H1 (cell line): ENCODE results near the gene NPY4R2. TPM values are rescaled to one million over a fixed set of nuclear protein-coding genes. Genes with fewer than 3 reads are reported as not detected.
"Not testable (repeated sequence)": the region's sequence is repeated elsewhere in the genome, so short reads cannot be mapped to it uniquely, and the experiment has no call there.

Experiments
- CTCF ChIA-PET: fragments of 300-600 bp; sonication (Branson Sonifier 250); formaldehyde crosslinking; loops from one replicate; lab custom pipeline; 2021; ENCODE audit not compliant: partially characterized antibody; lab: Charles Lee
- POLR2A ChIA-PET: fragments of 300-600 bp; sonication (Branson Sonifier 250); formaldehyde crosslinking; loops from one replicate; lab custom pipeline; 2021; ENCODE audit warnings: inconsistent platforms; ENCODE audit not compliant: partially characterized antibody; lab: Charles Lee
- DNase-seq, 2 experiments: peaks; one replicate each; pipeline versions ENCODE4 v3.0.0 to v3.0.0-alpha.2; 2010 to 2022; ENCODE audit warnings: low spot score in 2 of 2, low read depth in 1 of 2, mixed read lengths in 1 of 2
- FAIRE-seq: peaks from 2 replicates; lab custom pipeline; 2011; peaks lifted over from hg19 to GRCh38; lab: Jason Lieb, UNC
- H2AFZ ChIP-seq: 2 replicates; pipeline ENCODE4 v1.8.1; 2012; ENCODE audit warnings: low read length, inconsistent platforms
- H2AK5ac ChIP-seq: 2 replicates; pipeline ENCODE4 v1.6.1; 2013; ENCODE audit warnings: low read depth, low read length
- H2BK120ac ChIP-seq: replicated peaks from 2 replicates; pipeline ENCODE3; 2013; ENCODE audit warnings: low read depth, low read length, inconsistent platforms
- H2BK12ac ChIP-seq: 2 replicates; pipeline ENCODE4 v1.6.1; 2013; ENCODE audit warnings: low read depth, low read length
- H2BK15ac ChIP-seq: 2 replicates; pipeline ENCODE4 v1.6.1; 2013; ENCODE audit warnings: low read length
- H2BK20ac ChIP-seq: 2 replicates; pipeline ENCODE4 v1.6.1; 2013; ENCODE audit warnings: low read length
- H2BK5ac ChIP-seq: 2 replicates; pipeline ENCODE4 v1.6.1; 2013; ENCODE audit warnings: low read depth, low read length
- H3K14ac ChIP-seq: 2 replicates; pipeline ENCODE4 v1.6.1; 2013; ENCODE audit warnings: inconsistent platforms; ENCODE audit not compliant: insufficient read length
- H3K18ac ChIP-seq: 2 replicates; pipeline ENCODE4 v1.6.1; 2013; ENCODE audit warnings: low read length; ENCODE audit errors: extremely low read depth
- H3K23ac ChIP-seq: 2 replicates; pipeline ENCODE4 v1.6.1; 2013; ENCODE audit warnings: inconsistent platforms; ENCODE audit not compliant: insufficient read length
- H3K23me2 ChIP-seq: 2 replicates; pipeline ENCODE4 v1.6.1; 2013; ENCODE audit warnings: low read depth, low read length
- H3K27ac ChIP-seq: 2 replicates; pipeline ENCODE4 v1.6.1; 2011; ENCODE audit warnings: low read depth, low read length, inconsistent platforms
- H3K27me3 ChIP-seq, 4 experiments: replicated peaks in 1 of 4; 1 replicate in 1 of 4; 2 replicates in 3 of 4; pipeline versions ENCODE4 v1.6.1 to v1.8.1; 2011 to 2013; ENCODE audit warnings: low read length in 3 of 4, mild to moderate bottlenecking in 3 of 4, inconsistent platforms in 2 of 4, mixed read lengths in 2 of 4, moderate library complexity in 1 of 4; ENCODE audit not compliant: control insufficient read depth in 3 of 4, insufficient read depth in 3 of 4; ENCODE audit errors: extremely low read depth in 1 of 4
- H3K36me3 ChIP-seq, 4 experiments: 2 replicates each; pipeline versions ENCODE4 v1.6.1 to v1.8.1; 2011 to 2013; ENCODE audit warnings: mild to moderate bottlenecking in 4 of 4, low read length in 3 of 4, moderate library complexity in 2 of 4, control low read depth in 1 of 4, inconsistent platforms in 1 of 4; ENCODE audit not compliant: insufficient read depth in 4 of 4, control insufficient read depth in 2 of 4
- H3K4ac ChIP-seq: replicated peaks from 2 replicates; pipeline ENCODE3; 2013; ENCODE audit warnings: low read length, low read depth, mixed read lengths, inconsistent platforms; ENCODE audit not compliant: insufficient read length
- H3K4me1 ChIP-seq, 4 experiments: replicated peaks in 1 of 4; 1 replicate in 1 of 4; 2 replicates in 3 of 4; pipeline versions ENCODE4 v1.6.1 to v1.8.1; 2011 to 2013; ENCODE audit warnings: low read length in 3 of 4, inconsistent platforms in 2 of 4, mixed read lengths in 1 of 4; ENCODE audit not compliant: insufficient read depth in 4 of 4, control insufficient read depth in 3 of 4
- H3K4me2 ChIP-seq, 2 experiments: 2 replicates each; pipeline versions ENCODE4 v1.6.1 to v1.8.1; 2011 to 2013; ENCODE audit warnings: low read depth in 2 of 2, low read length in 2 of 2, control low read depth in 1 of 2, inconsistent platforms in 1 of 2, mild to moderate bottlenecking in 1 of 2; ENCODE audit not compliant: insufficient read depth in 1 of 2
- H3K4me3 ChIP-seq, 4 experiments: fragments of 200-600, 300-600 bp in 1 of 4; sonication (generic), shearing (Covaris generic), sonication (Bioruptor Twin) in 1 of 4; 2 replicates each; pipeline versions ENCODE4 v1.5.1 to v1.8.1; 2011 to 2016; ENCODE audit warnings: low read length in 4 of 4, low read depth in 3 of 4, control low read depth in 2 of 4, inconsistent platforms in 2 of 4, mild to moderate bottlenecking in 2 of 4, mixed read lengths in 1 of 4, moderate library complexity in 1 of 4; ENCODE audit not compliant: insufficient read depth in 2 of 4; ENCODE audit errors: extremely low read depth in 1 of 4
- H3K56ac ChIP-seq: replicated peaks from 2 replicates; pipeline ENCODE3; 2013; ENCODE audit warnings: low read depth, mild to moderate bottlenecking, mixed read lengths, low read length, inconsistent platforms; ENCODE audit not compliant: insufficient read length
- H3K79me1 ChIP-seq: 2 replicates; pipeline ENCODE4 v1.6.1; 2013; ENCODE audit warnings: low read depth, low read length, control low read depth
- H3K79me2 ChIP-seq, 2 experiments: 2 replicates each; pipeline versions ENCODE4 v1.6.1 to v1.8.1; 2012 to 2013; ENCODE audit warnings: low read length in 2 of 2, mild to moderate bottlenecking in 2 of 2, inconsistent platforms in 1 of 2; ENCODE audit not compliant: insufficient read depth in 2 of 2, control insufficient read depth in 1 of 2
- H3K9ac ChIP-seq, 4 experiments: replicated peaks in 1 of 4; 1 replicate in 1 of 4; 2 replicates in 3 of 4; pipeline versions ENCODE4 v1.6.1 to v1.8.1; 2011 to 2013; ENCODE audit warnings: low read depth in 3 of 4, low read length in 3 of 4, control low read depth in 2 of 4, mild to moderate bottlenecking in 2 of 4, moderate library complexity in 2 of 4, inconsistent platforms in 1 of 4; ENCODE audit errors: extremely low read depth in 1 of 4
- H3K9me3 ChIP-seq, 2 experiments: 2 replicates each; pipeline versions ENCODE4 v1.6.1 to v1.8.1; 2012 to 2013; ENCODE audit warnings: mild to moderate bottlenecking in 2 of 2, moderate library complexity in 2 of 2, control low read depth in 1 of 2, inconsistent platforms in 1 of 2, low read depth in 1 of 2, low read length in 1 of 2, mixed read lengths in 1 of 2; ENCODE audit not compliant: insufficient read depth in 2 of 2
- H4K20me1 ChIP-seq, 2 experiments: replicated peaks in 1 of 2; 2 replicates each; pipeline versions ENCODE3 to v1.8.1; 2011 to 2013; ENCODE audit warnings: inconsistent platforms in 2 of 2, low read length in 2 of 2, mild to moderate bottlenecking in 1 of 2; ENCODE audit not compliant: insufficient read depth in 2 of 2, control insufficient read depth in 1 of 2
- H4K5ac ChIP-seq: 2 replicates; pipeline ENCODE4 v1.6.1; 2013; ENCODE audit warnings: low read length, low read depth, mixed read lengths, inconsistent platforms; ENCODE audit not compliant: insufficient read length
- H4K8ac ChIP-seq: 2 replicates; pipeline ENCODE4 v1.8.0; 2013; ENCODE audit warnings: mild to moderate bottlenecking, moderate library complexity, low read length, inconsistent platforms; ENCODE audit not compliant: insufficient read depth; ENCODE audit errors: extremely low read depth
- H4K91ac ChIP-seq: replicated peaks from 2 replicates; pipeline ENCODE3; 2013; ENCODE audit warnings: low read length, mixed read lengths, inconsistent platforms; ENCODE audit not compliant: insufficient read length
- WGBS, 2 experiments: shearing (Covaris generic) in 1 of 2; methylation state at CpG; one replicate each; pipeline versions ENCODE4 v1.1.6 to v1.1.7; 2013 to 2015; ENCODE audit warnings: low lambda C conversion rate in 2 of 2, mixed read lengths in 2 of 2, inconsistent platforms in 1 of 2, low coverage in 1 of 2, missing lambda C conversion rate in 1 of 2; ENCODE audit not compliant: insufficient replicate concordance in 2 of 2, insufficient coverage in 1 of 2, insufficient read length in 1 of 2; ENCODE audit errors: extremely low coverage in 1 of 2, missing lambda C conversion rate in 1 of 2; 5-methylcytosine and 5-hydroxymethylcytosine counted together
- polyA plus RNA-seq, 7 experiments: library from polyadenylated mRNA; depleted of rRNA in 3 of 7; stranded (reverse) in 5 of 7; unstranded in 2 of 7; fragments of >200 nt in 5 of 7; fragments of 200-250 nt in 2 of 7; gene quantifications; 1 replicate in 5 of 7; 2 replicates in 1 of 7; 4 replicates in 1 of 7; pipeline versions ENCODE4 v1.2.1 to v1.2.3, GENCODE V29; 2011 to 2013; ENCODE audit warnings: missing spikeins in 2 of 7, mixed read lengths in 2 of 7
- total RNA-seq: library from RNA; stranded (reverse); fragmentation: NEBNext Ultra II Directional; extraction: Animal tissue kit (Norgen Biotek cat#: 25700); gene quantifications from 2 replicates; pipeline ENCODE4 v1.2.1, GENCODE V29; 2021

Gene NPY4R2
- total and polyA plus RNA-seq, 2 of the 8 experiments (the other 6 are each of a cell fraction or from before 2014, with no cell fraction given) = 0.05 TPM; not detected in 1

DNA sequence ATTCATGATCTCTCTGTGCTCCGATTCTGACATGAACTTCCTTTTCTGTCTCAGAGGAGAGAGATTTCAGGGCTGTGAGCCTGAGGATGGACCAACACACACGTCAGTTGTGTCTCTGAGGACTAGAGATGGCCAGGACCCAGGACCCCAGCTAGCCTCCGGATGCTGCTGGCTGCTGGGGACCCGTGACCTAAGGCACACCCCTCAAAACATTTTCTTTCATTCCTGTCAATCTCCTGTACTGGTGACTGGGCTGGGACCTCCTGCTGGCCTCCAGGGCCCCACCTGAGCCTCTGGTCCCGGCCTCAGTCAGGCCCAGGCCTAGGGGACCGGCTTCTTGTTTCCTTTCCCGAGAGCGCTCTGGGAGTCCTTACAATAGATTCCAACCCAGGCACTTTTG, 38.7 kb downstream of the NPY4R2 start:
- H3K27ac ChIP-seq, H4K5ac ChIP-seq, H2BK5ac ChIP-seq, H2AK5ac ChIP-seq, H3K14ac ChIP-seq, H3K4me3 ChIP-seq, H3K56ac ChIP-seq, H3K4me2 ChIP-seq, H2BK20ac ChIP-seq, DNase-seq, H3K23me2 ChIP-seq, CTCF ChIA-PET, H4K20me1 ChIP-seq, H3K36me3 ChIP-seq, FAIRE-seq, H3K27me3 ChIP-seq, H3K18ac ChIP-seq, H3K4ac ChIP-seq, H3K9ac ChIP-seq, H3K79me2 ChIP-seq, H2BK15ac ChIP-seq, H3K9me3 ChIP-seq, H2AFZ ChIP-seq, H4K8ac ChIP-seq, H4K91ac ChIP-seq, H3K23ac ChIP-seq, H2BK12ac ChIP-seq, H3K4me1 ChIP-seq, POLR2A ChIA-PET, H2BK120ac ChIP-seq, H3K79me1 ChIP-seq: not testable (repeated sequence)
- 94% methylated on average over 8 of the region's 8 CpGs; no CpG with 5 or more reads in 1 of the 2 experiments for WGBS, 2 experiments

DNA sequence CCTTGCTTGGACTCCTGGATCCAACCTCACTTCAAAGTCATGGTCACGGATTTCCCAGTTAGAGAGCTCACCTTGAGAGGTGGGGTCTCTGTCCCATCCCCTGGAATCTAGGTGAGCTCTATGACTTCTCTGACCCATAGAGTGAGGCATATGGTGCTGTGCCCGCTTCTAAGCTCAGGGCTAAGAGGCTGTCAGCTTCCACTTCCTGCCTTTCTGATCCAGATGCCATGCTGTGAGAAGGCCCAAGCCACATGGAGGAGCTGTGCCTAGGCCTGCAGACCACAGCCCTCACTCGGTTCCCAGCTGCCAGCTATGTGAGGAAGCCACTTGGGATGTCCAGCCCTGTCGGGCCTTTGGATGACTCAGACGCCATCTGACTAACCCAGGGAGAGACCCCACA, 41.2 kb downstream of the NPY4R2 start:
- H2BK15ac ChIP-seq = not testable (repeated sequence)

More for the DNA sequence above, 41.2 kb downstream of the NPY4R2 start:
- POLR2A ChIA-PET, H2AK5ac ChIP-seq, DNase-seq, H2AFZ ChIP-seq, H2BK12ac ChIP-seq, CTCF ChIA-PET, H3K56ac ChIP-seq, H3K4me1 ChIP-seq, H4K91ac ChIP-seq, H3K23ac ChIP-seq, H4K8ac ChIP-seq, H3K14ac ChIP-seq, H3K23me2 ChIP-seq, H3K27me3 ChIP-seq, H3K18ac ChIP-seq, H3K9me3 ChIP-seq, H3K4me2 ChIP-seq, H2BK20ac ChIP-seq, H4K5ac ChIP-seq, H4K20me1 ChIP-seq, H3K79me1 ChIP-seq, H2BK120ac ChIP-seq, H3K79me2 ChIP-seq, H3K4ac ChIP-seq, H3K4me3 ChIP-seq, H2BK5ac ChIP-seq, FAIRE-seq, H3K9ac ChIP-seq, H3K27ac ChIP-seq, H3K36me3 ChIP-seq: not testable (repeated sequence)
- WGBS, 2 experiments = 94% methylated on average over 2 of the region's 5 CpGs; no CpG with 5 or more reads in 1 of the 2 experiments
